GM12892 (cell line): ENCODE results near the gene DGKI.

ENCODE experiments used
- DNase-seq: peaks from one replicate; pipeline ENCODE4 v3.0.0; 2011; ENCODE audit not compliant: insufficient read length
- FAIRE-seq: peaks from 2 replicates; lab custom pipeline; 2011; peaks lifted over from hg19 to GRCh38; lab: Jason Lieb, UNC
- POLR2A ChIP-seq: IDR thresholded peaks from 2 replicates; pipeline ENCODE4 v1.6.1; 2011; ENCODE audit warnings: low read depth, low read length, control low read depth
- POLR2AphosphoS5 ChIP-seq: IDR thresholded peaks from 2 replicates; pipeline ENCODE4 v1.6.1; 2011; ENCODE audit warnings: low read depth, low read length, control low read depth
- TAF1 ChIP-seq: IDR thresholded peaks from 2 replicates; pipeline ENCODE4 v1.6.1; 2011; ENCODE audit warnings: low read depth, mild to moderate bottlenecking, control low read depth, low read length, borderline replicate concordance

The DGKI gene

DNA sequence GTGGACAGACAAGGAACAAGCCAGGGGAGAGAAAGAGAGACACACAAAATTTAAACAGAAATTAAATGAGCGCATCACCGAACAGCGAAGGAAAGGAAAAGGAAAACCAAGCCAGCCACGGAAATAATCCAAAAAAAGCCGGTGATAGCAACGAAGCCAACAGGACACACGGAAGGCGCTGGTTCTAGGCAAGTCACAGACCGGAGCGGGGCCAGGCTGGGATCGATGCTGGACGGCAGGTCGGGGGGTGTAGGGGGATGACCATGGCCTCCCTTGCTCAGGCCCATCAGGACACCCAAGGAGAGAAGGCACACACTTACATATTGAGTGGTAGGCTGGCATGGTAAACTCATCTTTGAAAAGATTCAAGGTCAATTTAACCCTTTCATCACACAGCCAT lies 300.8 kb downstream of the DGKI start:
- TF ChIP-seq TAF1 (no peak), POLR2AphosphoS5 (no peak), POLR2A (no peak)
- no peak for FAIRE-seq
- DNase-seq, result no peak

DNA sequence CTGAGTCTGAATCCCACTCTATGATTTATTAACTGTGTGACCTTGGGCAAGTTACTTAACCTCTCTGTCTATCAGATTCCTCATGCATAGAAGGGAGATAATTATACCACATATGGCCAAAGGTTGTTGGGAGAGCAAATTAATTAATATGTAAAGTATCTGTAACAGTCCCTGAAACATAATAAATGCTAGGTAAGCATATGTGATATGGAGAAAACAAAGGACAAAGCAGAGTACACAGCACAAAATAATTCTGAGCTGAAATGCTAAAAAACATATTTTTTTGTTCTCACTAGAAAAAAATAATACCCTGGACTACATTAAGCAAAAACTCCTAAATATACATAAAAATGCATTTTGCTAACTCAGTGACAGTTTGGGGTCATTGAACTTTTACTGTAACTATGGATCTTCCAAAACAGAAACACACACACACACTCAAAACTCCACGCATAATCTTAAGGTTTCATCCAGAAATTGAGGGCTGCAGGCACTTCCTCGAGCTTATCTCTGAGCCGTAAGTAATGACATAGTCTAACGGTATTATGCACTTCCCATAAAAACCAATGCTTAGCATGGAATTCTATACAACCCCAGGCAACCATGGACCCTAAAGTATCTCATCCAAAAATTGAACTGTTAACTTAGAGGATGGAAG lies 301.6 kb downstream of the DGKI start:
- TF ChIP-seq TAF1 (no peak), POLR2AphosphoS5 (no peak), POLR2A (no peak)
- DNase-seq, result no peak
- no peak for FAIRE-seq

DNA sequence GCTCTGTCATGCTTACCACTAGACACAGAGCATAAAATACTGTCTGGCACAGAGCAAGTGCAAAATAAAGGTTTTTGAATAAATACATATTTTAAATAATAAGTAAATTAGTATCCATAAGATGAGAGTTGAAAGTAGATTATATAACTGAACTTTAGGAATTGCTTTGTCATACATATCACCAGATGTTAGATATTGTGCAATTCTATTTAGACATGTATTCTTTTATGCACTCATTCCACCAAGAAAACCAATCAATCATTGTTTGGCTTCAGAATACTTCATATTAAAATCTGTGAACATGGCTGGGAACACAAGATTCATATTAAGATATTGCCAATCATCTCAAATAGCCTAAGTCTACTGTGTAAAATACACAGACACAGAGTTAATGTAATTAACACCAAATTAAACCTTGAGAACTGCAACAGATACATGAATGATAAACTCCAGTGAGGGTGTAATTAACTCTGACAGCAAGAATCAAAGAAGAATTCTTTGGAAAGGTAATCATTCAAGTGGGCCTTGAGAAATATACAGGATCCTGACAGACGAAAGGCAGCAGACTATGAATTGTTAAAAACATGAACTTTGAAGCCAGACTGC lies 302.2 kb downstream of the DGKI start:
- TF ChIP-seq TAF1 (no peak), POLR2AphosphoS5 (no peak), POLR2A (no peak)
- no peak for FAIRE-seq
- no peak for DNase-seq

DNA sequence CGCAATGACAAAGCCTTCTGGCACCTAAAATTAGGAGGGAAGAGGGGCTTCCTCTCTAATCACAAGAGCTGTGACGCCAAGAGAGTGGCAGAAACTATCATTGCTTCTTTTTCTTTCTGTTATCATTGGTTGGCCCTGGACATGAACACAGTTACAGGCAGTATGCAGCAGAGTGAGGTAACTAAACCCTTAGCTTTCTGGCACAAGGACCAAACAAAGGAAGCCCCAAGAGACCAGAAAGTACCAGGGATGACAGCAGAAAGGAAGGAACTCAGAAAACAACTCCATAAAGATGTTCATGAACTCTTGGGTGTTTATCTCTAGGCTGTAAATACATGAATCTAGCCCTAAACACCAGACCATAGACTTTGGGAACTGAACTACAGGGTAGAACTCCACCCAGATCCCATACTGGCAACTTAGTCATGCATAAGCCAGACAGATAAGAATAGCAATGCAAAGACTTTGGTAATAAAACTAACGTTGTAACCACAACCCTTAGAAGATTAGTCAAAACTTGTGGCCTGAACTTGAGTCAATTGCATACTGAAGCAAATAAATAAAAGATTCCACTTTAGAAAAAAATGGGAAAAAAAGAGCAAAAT lies 307.6 kb downstream of the DGKI start:
- no peak for DNase-seq

DNA sequence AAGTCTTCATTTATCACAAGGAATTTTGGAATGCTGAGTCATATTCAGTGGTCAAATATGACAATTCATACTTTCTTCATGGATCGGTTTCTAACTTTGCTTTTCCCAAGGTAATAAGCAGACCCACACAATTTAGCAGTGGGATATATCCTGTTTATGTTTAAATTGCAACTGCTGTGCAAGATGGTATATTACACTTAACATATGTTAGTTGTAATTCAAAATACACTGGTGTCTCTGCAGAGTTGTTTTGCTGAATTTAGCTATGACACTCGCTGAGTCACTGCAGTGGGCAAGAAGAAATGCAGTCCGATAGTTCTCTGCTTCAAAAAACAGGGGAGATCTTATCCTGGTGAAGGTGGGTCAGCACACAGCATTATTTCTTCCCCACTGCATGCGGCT lies 308.4 kb downstream of the DGKI start:
- no peak for DNase-seq
- FAIRE-seq, result no peak
- TF ChIP-seq POLR2A (no peak), POLR2AphosphoS5 (no peak), TAF1 (no peak)

More for the DNA sequence above, 307.6 kb downstream of the DGKI start:
- no peak for FAIRE-seq
- TF ChIP-seq TAF1, result no peak
- no peak for TF ChIP-seq POLR2A
- TF ChIP-seq POLR2AphosphoS5, result no peak

DNA sequence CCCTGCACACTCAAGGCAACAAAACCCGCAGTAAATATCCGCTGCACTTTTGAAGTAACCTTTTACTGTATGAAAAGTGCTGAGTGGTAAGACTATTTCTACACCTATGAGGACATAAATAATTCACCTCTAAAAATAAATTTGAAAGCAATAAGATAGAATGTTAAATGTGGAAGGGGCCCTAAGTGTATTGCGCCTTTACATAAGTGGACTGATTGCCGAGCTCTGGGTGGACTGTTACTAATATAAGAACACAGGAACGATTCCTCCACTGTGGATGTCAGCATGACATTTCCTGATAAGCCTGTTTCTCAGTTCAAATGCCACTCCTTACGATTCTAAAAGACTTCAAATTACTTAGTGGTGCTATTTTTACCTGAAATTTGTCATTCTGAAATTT lies 311.2 kb downstream of the DGKI start:
- DNase-seq (no peak), FAIRE-seq (no peak)
- TF ChIP-seq POLR2AphosphoS5 (no peak), POLR2A (no peak), TAF1 (no peak)

DNA sequence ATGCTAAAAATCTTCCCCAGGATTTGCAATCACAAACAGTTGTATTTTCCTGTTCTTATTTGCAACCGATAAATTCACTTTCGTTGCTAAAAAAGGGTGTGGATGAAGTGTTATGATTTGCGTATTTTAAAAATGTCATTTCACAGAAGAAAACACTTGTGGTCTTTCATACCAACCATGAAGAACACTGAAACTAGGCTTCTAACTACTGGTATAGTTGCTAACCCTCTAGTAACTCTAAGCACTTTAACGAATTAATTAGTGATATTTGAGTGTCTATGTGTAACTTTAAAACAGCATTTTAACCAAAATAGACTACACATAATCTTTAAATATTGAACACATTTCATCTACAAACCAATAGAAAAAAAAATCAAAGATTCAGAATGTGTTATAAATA lies 315.1 kb downstream of the DGKI start:
- DNase-seq (no peak), FAIRE-seq (no peak)
- TF ChIP-seq POLR2A, result no peak
- no peak for TF ChIP-seq TAF1
- no peak for TF ChIP-seq POLR2AphosphoS5

DNA sequence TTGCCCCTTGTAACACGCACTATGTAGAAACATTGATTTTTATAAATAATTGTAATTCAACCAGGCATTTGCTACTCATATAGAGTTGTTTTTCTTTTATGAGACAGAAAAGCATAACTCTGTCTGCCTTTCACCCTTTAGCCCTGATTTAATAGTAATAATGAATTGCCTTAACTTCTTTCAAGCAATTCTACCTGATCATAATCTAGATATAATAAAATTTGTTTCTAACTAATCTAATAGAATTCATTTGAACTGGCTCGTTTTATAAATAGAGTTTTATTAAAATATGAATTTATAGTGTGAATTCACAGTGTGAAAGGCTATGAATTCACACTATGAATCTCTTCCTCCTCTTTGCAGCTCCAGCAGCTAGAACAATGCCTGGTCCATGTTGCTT lies 319.1 kb downstream of the DGKI start:
- DNase-seq, result no peak
- TF ChIP-seq POLR2AphosphoS5 (no peak), TAF1 (no peak), POLR2A (no peak)
- FAIRE-seq, result no peak

DNA sequence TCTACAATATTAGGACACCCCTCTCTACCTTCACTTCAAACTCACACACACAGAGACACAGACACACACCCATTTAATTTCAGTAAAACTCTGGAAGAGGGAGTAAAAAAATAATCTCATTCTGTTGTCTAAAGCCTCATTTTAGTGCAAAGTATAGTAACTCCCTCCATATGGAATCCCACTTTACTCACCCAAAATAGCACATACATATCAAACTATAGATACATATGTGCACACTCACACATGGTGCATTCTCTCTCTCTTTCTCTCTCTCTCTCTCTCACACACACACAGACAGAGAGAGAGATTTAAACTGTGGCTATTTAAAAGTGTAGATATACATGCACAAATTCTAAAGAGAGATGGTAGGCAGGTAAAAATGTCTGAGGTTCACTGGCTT lies 323.6 kb downstream of the DGKI start:
- FAIRE-seq (no peak), DNase-seq (no peak)
- TF ChIP-seq TAF1 (no peak), POLR2A (no peak), POLR2AphosphoS5 (no peak)

DNA sequence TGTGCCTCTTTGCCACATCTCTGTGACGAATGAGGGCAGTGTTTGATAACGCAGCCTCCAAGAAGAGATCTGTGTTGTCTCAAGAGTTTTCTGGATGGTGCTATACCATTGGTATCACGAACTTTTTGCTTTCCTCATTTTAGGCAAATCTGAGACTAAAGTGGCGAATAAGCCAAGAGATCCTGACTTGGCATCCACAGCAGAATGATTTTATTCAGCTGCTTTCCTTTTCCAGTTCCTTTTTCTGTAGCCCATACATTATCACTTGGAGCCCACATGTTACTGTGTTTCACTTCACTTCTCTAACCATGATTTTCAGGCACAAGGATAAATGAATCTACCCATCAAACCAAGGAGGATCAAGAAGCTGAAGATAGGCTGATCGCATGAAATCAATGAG lies 325.3 kb downstream of the DGKI start:
- DNase-seq (no peak), FAIRE-seq (no peak)
- TF ChIP-seq POLR2AphosphoS5, result no peak
- TF ChIP-seq POLR2A, result no peak
- no peak for TF ChIP-seq TAF1

DNA sequence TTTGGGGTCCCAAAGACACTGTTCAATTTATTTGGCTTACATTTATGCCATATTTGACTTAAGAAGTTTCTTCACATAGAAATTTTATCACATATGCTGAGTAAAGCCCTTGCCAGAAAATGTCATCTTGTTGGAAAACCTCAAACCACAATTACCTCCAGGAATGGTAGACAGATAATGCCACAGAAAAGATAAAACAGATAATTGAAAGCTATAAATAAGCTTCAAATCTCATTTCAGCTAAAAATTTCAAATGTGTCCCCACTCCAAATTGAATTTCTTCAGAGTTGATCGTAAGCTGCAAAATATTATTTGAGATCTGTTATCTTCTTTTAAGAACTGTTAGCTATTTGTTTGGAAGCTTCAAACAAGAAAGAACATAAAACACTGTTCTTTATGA lies 326.8 kb downstream of the DGKI start:
- no peak for DNase-seq
- TF ChIP-seq TAF1, result no peak
- no peak for TF ChIP-seq POLR2AphosphoS5
- no peak for TF ChIP-seq POLR2A
- no peak for FAIRE-seq

DNA sequence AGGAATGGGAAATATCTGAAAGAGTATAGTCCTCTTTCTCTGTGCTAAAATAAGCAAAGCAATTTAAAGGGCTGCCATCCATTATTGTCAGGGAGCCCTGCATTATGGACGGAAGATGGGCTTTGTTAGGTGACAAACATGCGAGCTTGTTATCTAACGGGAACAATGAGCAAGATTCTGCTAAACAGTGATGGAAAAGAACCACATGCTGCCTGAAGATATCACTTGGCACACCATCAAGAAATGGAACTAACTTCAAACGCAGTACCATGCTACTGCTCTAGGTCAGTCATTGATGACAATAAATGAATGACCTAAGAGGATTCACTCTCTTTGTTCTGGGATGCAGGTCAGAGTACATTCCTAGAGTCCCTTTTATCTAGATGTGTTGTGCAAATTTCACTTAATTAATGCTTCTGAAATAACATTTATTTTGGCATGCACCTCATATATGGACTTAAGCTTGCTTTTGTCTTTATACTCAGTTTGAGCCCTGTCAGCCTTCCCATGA lies 327.5 kb downstream of the DGKI start:
- TF ChIP-seq POLR2A (no peak), POLR2AphosphoS5 (no peak)
- FAIRE-seq (no peak), DNase-seq (no peak)
